Large intestine (tissue), 3 donors: ENCODE results near the gene PCDHGA6. TPM values are rescaled to one million over a fixed set of nuclear protein-coding genes. Genes with fewer than 3 reads are reported as not detected.

Experiments used
- DNase-seq, 2 donors: peaks; one replicate each; pipeline versions ENCODE4 v3.0.0 to v3.0.0-alpha.2; 2013
- H3K27ac ChIP-seq: one replicate; pipeline ENCODE4 v1.5.1; 2013; ENCODE audit warnings: low read length
- H3K27me3 ChIP-seq: 2 replicates; pipeline ENCODE4 v1.6.1; 2013; ENCODE audit warnings: low read length; ENCODE audit not compliant: control insufficient read depth, insufficient read depth
- H3K36me3 ChIP-seq: 2 replicates; pipeline ENCODE4 v1.6.1; 2013; ENCODE audit warnings: low read length; ENCODE audit not compliant: control insufficient read depth, insufficient read depth
- H3K4me1 ChIP-seq: one replicate; pipeline ENCODE4 v1.6.1; 2013; ENCODE audit warnings: low read length; ENCODE audit not compliant: control insufficient read depth, insufficient read depth
- H3K4me3 ChIP-seq: one replicate; pipeline ENCODE4 v1.5.1; 2013; ENCODE audit warnings: low read length
- H3K9me3 ChIP-seq: one replicate; pipeline ENCODE4 v1.6.1; 2013; ENCODE audit warnings: mild to moderate bottlenecking, low read depth, low read length, moderate library complexity; ENCODE audit not compliant: control insufficient read depth
- WGBS: methylation state at CpG from one replicate; pipeline ENCODE4 v1.1.5; 2013; ENCODE audit warnings: low lambda C conversion rate; ENCODE audit not compliant: insufficient coverage; 5-methylcytosine and 5-hydroxymethylcytosine counted together
- polyA plus RNA-seq: library from polyadenylated mRNA; unstranded; fragments of 120-200 nt; gene quantifications from one replicate; pipeline ENCODE4 v1.2.1, GENCODE V29; 2013

Gene PCDHGA6
- polyA plus RNA-seq, 1 donor = 1.9 TPM

DNA sequence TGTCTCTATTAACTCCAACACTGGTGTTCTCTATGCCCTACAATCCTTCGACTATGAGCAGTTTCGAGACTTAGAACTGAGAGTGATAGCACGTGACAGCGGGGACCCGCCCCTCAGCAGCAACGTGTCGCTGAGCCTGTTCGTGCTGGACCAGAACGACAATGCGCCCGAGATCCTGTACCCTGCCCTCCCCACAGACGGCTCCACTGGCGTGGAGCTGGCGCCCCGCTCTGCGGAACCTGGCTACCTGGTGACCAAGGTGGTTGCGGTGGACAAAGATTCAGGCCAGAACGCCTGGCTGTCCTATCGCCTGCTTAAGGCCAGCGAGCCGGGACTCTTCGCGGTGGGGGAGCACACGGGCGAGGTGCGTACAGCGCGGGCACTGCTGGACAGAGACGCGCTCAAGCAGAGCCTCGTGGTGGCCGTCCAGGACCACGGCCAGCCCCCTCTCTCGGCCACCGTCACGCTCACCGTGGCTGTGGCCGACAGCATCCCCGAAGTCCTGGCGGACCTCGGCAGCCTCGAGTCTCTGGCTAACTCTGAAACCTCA lies 49.1 kb downstream of the PCDHGA6 start:
- Histone ChIP-seq H3K36me3 (no peaks in the 10 kb centered on the region), H3K27ac (no peak overlapping the region), H3K4me3 (no peak overlapping the region), H3K9me3 (peaks cover 66% of the 10 kb centered on the region), H3K4me1 (no peaks in the 10 kb centered on the region), H3K27me3 (peaks cover 70% of the 10 kb centered on the region)
- no CpG with 5 or more reads among the region's 42 CpGs for WGBS
- DNase-seq = no peak

DNA sequence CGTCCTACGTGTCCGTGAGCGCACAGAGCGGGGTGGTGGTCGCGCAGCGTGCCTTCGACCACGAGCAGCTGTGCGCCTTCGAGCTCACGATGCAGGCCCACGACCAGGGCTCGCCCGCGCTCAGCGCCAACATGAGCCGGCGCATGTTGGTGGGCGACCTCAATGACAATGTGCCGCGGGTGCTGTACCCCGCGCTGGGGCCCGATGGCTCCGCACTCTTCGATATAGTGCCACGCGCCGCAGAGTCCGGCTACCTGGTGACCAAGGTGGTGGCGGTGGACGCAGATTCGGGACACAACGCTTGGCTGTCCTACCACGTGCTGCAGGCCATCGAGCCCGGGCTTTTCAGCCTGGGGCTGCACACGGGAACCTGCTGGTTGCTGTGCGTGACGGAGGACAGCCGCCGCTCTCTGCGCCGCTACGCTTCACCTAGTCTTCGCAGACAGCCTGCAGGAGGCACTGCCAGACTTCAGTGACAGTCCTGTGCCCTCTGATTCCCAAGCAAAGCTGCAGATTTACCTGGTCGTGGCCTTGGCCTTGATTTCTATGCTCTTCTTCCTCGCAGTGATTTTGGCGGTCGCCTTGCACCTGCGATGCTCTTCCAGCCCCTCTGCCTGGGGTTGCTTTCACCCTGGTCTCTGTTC lies 54.2 kb downstream of the PCDHGA6 start:
- peaks cover 52% of the 10 kb centered on the region for H3K27me3 ChIP-seq
- no CpG with 5 or more reads among the region's 53 CpGs for WGBS
- DNase-seq = no peak
- peaks cover 65% of the 10 kb centered on the region for H3K9me3 ChIP-seq
- no peak overlapping the region for H3K4me3 ChIP-seq
- H3K27ac ChIP-seq = no peak overlapping the region
- H3K4me1 ChIP-seq = no peaks in the 10 kb centered on the region
- no peaks in the 10 kb centered on the region for H3K36me3 ChIP-seq

Other genes with a start within 250 kb of the PCDHGA6 start
- gene PCDHB5, start 238.7 kb upstream of the PCDHGA6 start, polyA plus RNA-seq = 2.1 TPM
- gene PCDHB6, start 223.8 kb upstream of the PCDHGA6 start, polyA plus RNA-seq = 0.96 TPM
- gene PCDHB7, start 201.2 kb upstream of the PCDHGA6 start, polyA plus RNA-seq = 1.3 TPM
- 0.67 TPM for gene PCDHB8, start 196.1 kb upstream of the PCDHGA6 start, polyA plus RNA-seq
- 1.1 TPM for gene PCDHB16, start 191.5 kb upstream of the PCDHGA6 start, polyA plus RNA-seq
- gene PCDHB9, start 186.7 kb upstream of the PCDHGA6 start, polyA plus RNA-seq = 0.73 TPM
- gene PCDHB10, start 181.5 kb upstream of the PCDHGA6 start, polyA plus RNA-seq = 2.9 TPM
- gene PCDHB11, start 174.3 kb upstream of the PCDHGA6 start, polyA plus RNA-seq = 1.1 TPM
- 1.2 TPM for gene PCDHB12, start 165.2 kb upstream of the PCDHGA6 start, polyA plus RNA-seq
- 1.4 TPM for gene PCDHB13, start 160.0 kb upstream of the PCDHGA6 start, polyA plus RNA-seq
- gene PCDHB14, start 150.5 kb upstream of the PCDHGA6 start, polyA plus RNA-seq = 2.7 TPM
- 3.0 TPM for gene PCDHB15, start 128.5 kb upstream of the PCDHGA6 start, polyA plus RNA-seq
- 0.04 TPM for gene SLC25A2, start 69.8 kb upstream of the PCDHGA6 start, polyA plus RNA-seq
- 88.9 TPM for gene TAF7, start 53.1 kb upstream of the PCDHGA6 start, polyA plus RNA-seq
- gene PCDHGA1, start 43.4 kb upstream of the PCDHGA6 start, polyA plus RNA-seq = 0.30 TPM
- gene PCDHGA2, start 35.1 kb upstream of the PCDHGA6 start, polyA plus RNA-seq = 1.3 TPM
- gene PCDHGA3, start 30.1 kb upstream of the PCDHGA6 start, polyA plus RNA-seq = 0.96 TPM
- gene PCDHGB1, start 23.8 kb upstream of the PCDHGA6 start, polyA plus RNA-seq = 0.52 TPM
- gene PCDHGA4, start 18.9 kb upstream of the PCDHGA6 start, polyA plus RNA-seq = 0.79 TPM
- 1.0 TPM for gene PCDHGB2, start 13.9 kb upstream of the PCDHGA6 start, polyA plus RNA-seq
- 1.5 TPM for gene PCDHGA5, start 9.7 kb upstream of the PCDHGA6 start, polyA plus RNA-seq
- 0.85 TPM for gene PCDHGB3, start 3.6 kb upstream of the PCDHGA6 start, polyA plus RNA-seq
- gene PCDHGA7, start 8.9 kb downstream of the PCDHGA6 start, polyA plus RNA-seq = 0.69 TPM
- 1.4 TPM for gene PCDHGB4, start 13.8 kb downstream of the PCDHGA6 start, polyA plus RNA-seq
- 0.19 TPM for gene PCDHGA8, start 18.7 kb downstream of the PCDHGA6 start, polyA plus RNA-seq
- gene PCDHGB5, start 24.1 kb downstream of the PCDHGA6 start, polyA plus RNA-seq = 1.8 TPM
- 1.9 TPM for gene PCDHGA9, start 28.9 kb downstream of the PCDHGA6 start, polyA plus RNA-seq
- gene PCDHGB6, start 34.1 kb downstream of the PCDHGA6 start, polyA plus RNA-seq = 2.9 TPM
- 2.1 TPM for gene PCDHGA10, start 39.1 kb downstream of the PCDHGA6 start, polyA plus RNA-seq
- gene PCDHGB7, start 43.8 kb downstream of the PCDHGA6 start, polyA plus RNA-seq = 3.6 TPM
- 1.4 TPM for gene PCDHGA11, start 47.2 kb downstream of the PCDHGA6 start, polyA plus RNA-seq
- 0.81 TPM for gene PCDHGA12, start 56.6 kb downstream of the PCDHGA6 start, polyA plus RNA-seq
- 30.4 TPM for gene PCDHGC3, start 102.1 kb downstream of the PCDHGA6 start, polyA plus RNA-seq
- gene PCDHGC4, start 111.1 kb downstream of the PCDHGA6 start, polyA plus RNA-seq = 1.7 TPM
- 0.39 TPM for gene PCDHGC5, start 115.2 kb downstream of the PCDHGA6 start, polyA plus RNA-seq
- 89.4 TPM for gene DIAPH1, start 245.1 kb downstream of the PCDHGA6 start, polyA plus RNA-seq